Lung (tissue), 12 donors: ENCODE results near the gene FHOD3. TPM values are rescaled to one million over a fixed set of nuclear protein-coding genes. Genes with fewer than 3 reads are reported as not detected.

Source experiments
- ATAC-seq: fragments of 200-7000 bp; cut with Tn5 transposase; one replicate; pipeline ENCODE4 v1.9.1; 2020; ENCODE audit warnings: moderate number of reproducible peaks; ENCODE audit not compliant: insufficient read depth, low FRiP score
- DNase-seq, 3 donors: peaks; one replicate each; pipeline ENCODE4 v3.0.0-alpha.2; 2013 to 2017
- H3K27ac ChIP-seq, 2 donors: one replicate each; pipeline ENCODE4 v1.5.1; 2013; ENCODE audit warnings: mild to moderate bottlenecking in 2 of 2, moderate library complexity in 2 of 2, control low read depth in 1 of 2, inconsistent platforms in 1 of 2, low read depth in 1 of 2, low read length in 1 of 2
- H3K27me3 ChIP-seq, 3 donors: one replicate each; pipeline ENCODE4 v1.5.1; 2013; ENCODE audit warnings: low read length in 2 of 3; ENCODE audit not compliant: control insufficient read depth in 3 of 3, insufficient read depth in 3 of 3
- H3K36me3 ChIP-seq, 4 donors: one replicate each; pipeline ENCODE4 v1.5.1; 2013; ENCODE audit warnings: low read length in 4 of 4, mild to moderate bottlenecking in 1 of 4, moderate library complexity in 1 of 4; ENCODE audit not compliant: control insufficient read depth in 4 of 4, insufficient read depth in 4 of 4
- H3K4me1 ChIP-seq, 5 donors: one replicate each; pipeline ENCODE4 v1.5.1; 2013; ENCODE audit warnings: low read length in 5 of 5, mild to moderate bottlenecking in 2 of 5, moderate library complexity in 1 of 5; ENCODE audit not compliant: control insufficient read depth in 5 of 5, insufficient read depth in 5 of 5
- H3K4me3 ChIP-seq: one replicate; pipeline ENCODE4 v1.5.1; 2013; ENCODE audit warnings: mild to moderate bottlenecking, control low read depth, moderate library complexity
- H3K9ac ChIP-seq, 2 donors: one replicate each; pipeline ENCODE4 v1.5.1; 2013; ENCODE audit warnings: low read length in 2 of 2, control low read depth in 1 of 2; ENCODE audit not compliant: insufficient read depth in 1 of 2
- H3K9me3 ChIP-seq, 4 donors: one replicate each; pipeline ENCODE4 v1.5.1; 2013; ENCODE audit warnings: low read length in 3 of 4, mild to moderate bottlenecking in 1 of 4, moderate library complexity in 1 of 4; ENCODE audit not compliant: control insufficient read depth in 4 of 4, insufficient read depth in 3 of 4
- WGBS, 2 donors: extraction: QIAGEN DNeasy Blood & Tissue Kit; methylation state at CpG; one replicate each; pipeline ENCODE4 v1.1.7; 2013; 5-methylcytosine and 5-hydroxymethylcytosine counted together
- polyA plus RNA-seq, 2 donors: library from polyadenylated mRNA; stranded (reverse); fragments of 200-250 nt; gene quantifications; one replicate each; pipeline ENCODE4 v1.2.1, GENCODE V29; 2013
- total RNA-seq, 2 donors: library from RNA; depleted of rRNA in 1 of 2; stranded (reverse); fragments of >200 nt in 1 of 2; gene quantifications; one replicate each; pipeline ENCODE4 v1.2.1, GENCODE V29; 2014 to 2021
- TF ChIP-seq, protein P1 (sequence below): IDR thresholded peaks from 2 replicates; pipeline ENCODE4 v1.5.1; 2012; ENCODE audit warnings: mild to moderate bottlenecking; ENCODE audit errors: control extremely low read depth, extremely low read depth
- donor health status: control.
- donor health status: control.
- donor health status: Bipolar disorder and iron deficiency.
- donor health status: healthy.
- donor health status: DM: yes; HTN: yes; CAD: no.

The FHOD3 gene
- total and polyA plus RNA-seq, 4 donors = 1.0 to 7.4 (median 2.9) TPM

DNA sequence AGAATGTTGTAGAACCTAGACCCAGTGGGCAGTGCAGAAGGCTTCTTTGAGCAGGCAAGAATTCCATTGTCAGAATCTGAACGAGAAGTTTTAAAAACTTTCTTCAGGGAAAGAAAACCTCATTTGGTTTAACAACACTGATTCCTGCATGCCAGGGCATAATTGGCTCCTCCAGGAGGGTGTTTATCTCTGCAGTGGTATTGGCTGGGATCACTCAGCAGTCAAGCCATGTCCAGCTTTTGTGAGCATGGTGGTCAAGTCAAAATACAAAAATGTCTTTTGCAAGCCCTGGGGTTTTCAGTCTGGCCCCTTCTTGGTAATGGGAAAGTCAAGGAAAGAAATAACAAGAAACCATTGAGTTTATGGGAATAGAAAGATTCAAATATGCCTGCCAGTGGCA, 28.3 kb downstream of the FHOD3 start:
- H3K4me3 ChIP-seq = no peak overlapping the region
- no peaks in the 10 kb centered on the region for H3K9me3 ChIP-seq
- TF ChIP-seq, protein P1, sequence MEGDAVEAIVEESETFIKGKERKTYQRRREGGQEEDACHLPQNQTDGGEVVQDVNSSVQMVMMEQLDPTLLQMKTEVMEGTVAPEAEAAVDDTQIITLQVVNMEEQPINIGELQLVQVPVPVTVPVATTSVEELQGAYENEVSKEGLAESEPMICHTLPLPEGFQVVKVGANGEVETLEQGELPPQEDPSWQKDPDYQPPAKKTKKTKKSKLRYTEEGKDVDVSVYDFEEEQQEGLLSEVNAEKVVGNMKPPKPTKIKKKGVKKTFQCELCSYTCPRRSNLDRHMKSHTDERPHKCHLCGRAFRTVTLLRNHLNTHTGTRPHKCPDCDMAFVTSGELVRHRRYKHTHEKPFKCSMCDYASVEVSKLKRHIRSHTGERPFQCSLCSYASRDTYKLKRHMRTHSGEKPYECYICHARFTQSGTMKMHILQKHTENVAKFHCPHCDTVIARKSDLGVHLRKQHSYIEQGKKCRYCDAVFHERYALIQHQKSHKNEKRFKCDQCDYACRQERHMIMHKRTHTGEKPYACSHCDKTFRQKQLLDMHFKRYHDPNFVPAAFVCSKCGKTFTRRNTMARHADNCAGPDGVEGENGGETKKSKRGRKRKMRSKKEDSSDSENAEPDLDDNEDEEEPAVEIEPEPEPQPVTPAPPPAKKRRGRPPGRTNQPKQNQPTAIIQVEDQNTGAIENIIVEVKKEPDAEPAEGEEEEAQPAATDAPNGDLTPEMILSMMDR = no peak
- H3K9ac ChIP-seq = no peak overlapping the region
- no peaks in the 10 kb centered on the region for H3K36me3 ChIP-seq
- H3K27me3 ChIP-seq = no peaks in the 10 kb centered on the region
- WGBS, 2 donors = 60 to 86% methylated on average over 1 of the region's 1 CpG
- peaks cover 0 to 10% (median 0%) of the 10 kb centered on the region in 5 donors for H3K4me1 ChIP-seq
- DNase-seq (no peak), ATAC-seq (no peak)
- H3K27ac ChIP-seq = peak overlapping the region in 1 of 2 donors; percentile 42

DNA sequence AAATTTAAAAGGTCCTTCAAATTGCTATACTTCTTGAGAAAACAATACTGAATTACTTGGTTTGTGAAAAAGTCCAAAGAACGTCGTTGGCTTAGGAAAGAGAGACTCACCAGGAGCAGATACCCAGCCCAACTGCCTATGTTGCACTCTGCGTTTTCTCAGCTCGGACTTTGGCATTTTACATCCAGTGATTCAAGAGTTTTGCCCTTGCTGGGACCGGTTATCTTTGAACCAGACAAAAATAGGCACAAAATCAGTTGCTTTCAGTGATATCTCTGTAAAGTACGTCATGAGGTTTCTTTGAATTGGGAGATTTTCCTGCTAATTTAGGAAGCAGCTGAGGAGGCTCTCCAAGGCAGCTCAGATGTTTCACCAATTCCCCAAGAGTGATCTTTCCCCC, 29.3 kb downstream of the FHOD3 start:
- Histone ChIP-seq H3K27me3 (no peaks in the 10 kb centered on the region), H3K9ac (no peak overlapping the region), H3K4me1 (peaks cover 0 to 10% (median 0%) of the 10 kb centered on the region in 5 donors), H3K27ac (peak overlapping the region in 1 of 2 donors; percentile 42), H3K36me3 (no peaks in the 10 kb centered on the region), H3K4me3 (no peak overlapping the region), H3K9me3 (no peaks in the 10 kb centered on the region)
- no peak for DNase-seq
- TF ChIP-seq, protein P1 = no peak
- WGBS, 2 donors = 84 to 89% methylated on average over 6 of the region's 6 CpGs
- ATAC-seq = no peak

DNA sequence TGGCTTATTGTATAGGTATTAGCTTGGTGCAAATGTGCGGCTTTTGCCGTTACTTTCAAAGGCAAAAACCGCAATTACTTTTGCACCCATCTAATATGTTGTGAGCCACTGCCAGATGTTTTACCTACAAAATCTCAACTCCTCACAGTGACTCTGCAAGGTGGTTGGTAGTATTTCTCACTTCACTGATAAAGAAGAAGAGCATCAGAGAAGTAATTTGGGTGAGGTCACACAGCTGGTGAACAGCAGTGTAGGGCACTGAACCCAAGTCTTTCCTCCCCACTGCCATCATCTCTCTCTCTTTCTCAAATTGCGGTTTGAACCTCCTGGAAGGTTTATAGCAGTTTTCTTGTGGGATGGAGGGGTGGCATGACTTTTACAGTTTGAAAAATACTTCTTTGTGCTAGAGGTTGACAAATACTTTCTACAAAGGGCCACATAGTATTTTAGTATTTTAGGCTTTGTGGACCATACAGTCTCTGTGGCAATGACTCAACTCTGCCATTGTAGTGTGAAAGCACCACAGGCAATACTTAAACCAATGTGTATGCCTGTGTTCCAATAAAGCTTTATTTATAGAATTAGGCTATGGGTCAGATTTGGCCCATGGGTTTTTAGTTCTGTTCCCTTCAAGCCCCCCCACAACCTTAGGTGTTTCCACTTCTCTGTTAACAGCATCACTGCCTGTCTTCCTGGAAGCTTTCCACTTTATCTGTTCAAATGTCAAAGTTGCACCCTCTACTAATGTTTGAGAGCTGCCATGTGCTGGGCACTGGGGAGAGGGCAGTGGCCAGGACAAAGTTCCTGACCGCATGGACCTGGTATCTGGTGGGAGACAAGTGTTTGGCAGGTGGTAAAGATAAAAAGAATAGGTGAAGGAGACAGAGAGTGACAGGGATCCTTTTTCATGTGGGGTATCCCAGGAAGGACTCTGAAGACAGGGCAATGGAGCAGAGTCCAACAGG, 30.1 kb downstream of the FHOD3 start:
- Histone ChIP-seq H3K27ac (peak overlapping the region in 1 of 2 donors; percentile 6), H3K9me3 (no peaks in the 10 kb centered on the region), H3K4me1 (peaks cover 0 to 10% (median 0%) of the 10 kb centered on the region in 5 donors), H3K9ac (no peak overlapping the region), H3K4me3 (no peak overlapping the region), H3K27me3 (no peaks in the 10 kb centered on the region), H3K36me3 (no peaks in the 10 kb centered on the region)
- WGBS, 2 donors = 74 to 87% methylated on average over 5 of the region's 5 CpGs
- TF ChIP-seq, protein P1 = no peak
- DNase-seq (no peak), ATAC-seq (no peak)
